Lower leg skin (tissue), 3 donors: Measurements from ENCODE around the gene ATP8A2.

Experiments used
- POLR2A ChIP-seq, 2 donors: fragments of 450-650 bp; IDR thresholded peaks; one replicate each; pipeline ENCODE4 v1.6.1; 2016 to 2017; ENCODE audit warnings: antibody characterized with exemption in 2 of 2, mild to moderate bottlenecking in 1 of 2, moderate library complexity in 1 of 2
- TF ChIP-seq, protein P1 (sequence below), 3 donors: fragments of 450-650 bp; IDR thresholded peaks; one replicate each; pipeline ENCODE4 v1.5.1; 2016; ENCODE audit warnings: antibody characterized with exemption in 3 of 3, mild to moderate bottlenecking in 3 of 3, moderate library complexity in 2 of 3

DNA sequence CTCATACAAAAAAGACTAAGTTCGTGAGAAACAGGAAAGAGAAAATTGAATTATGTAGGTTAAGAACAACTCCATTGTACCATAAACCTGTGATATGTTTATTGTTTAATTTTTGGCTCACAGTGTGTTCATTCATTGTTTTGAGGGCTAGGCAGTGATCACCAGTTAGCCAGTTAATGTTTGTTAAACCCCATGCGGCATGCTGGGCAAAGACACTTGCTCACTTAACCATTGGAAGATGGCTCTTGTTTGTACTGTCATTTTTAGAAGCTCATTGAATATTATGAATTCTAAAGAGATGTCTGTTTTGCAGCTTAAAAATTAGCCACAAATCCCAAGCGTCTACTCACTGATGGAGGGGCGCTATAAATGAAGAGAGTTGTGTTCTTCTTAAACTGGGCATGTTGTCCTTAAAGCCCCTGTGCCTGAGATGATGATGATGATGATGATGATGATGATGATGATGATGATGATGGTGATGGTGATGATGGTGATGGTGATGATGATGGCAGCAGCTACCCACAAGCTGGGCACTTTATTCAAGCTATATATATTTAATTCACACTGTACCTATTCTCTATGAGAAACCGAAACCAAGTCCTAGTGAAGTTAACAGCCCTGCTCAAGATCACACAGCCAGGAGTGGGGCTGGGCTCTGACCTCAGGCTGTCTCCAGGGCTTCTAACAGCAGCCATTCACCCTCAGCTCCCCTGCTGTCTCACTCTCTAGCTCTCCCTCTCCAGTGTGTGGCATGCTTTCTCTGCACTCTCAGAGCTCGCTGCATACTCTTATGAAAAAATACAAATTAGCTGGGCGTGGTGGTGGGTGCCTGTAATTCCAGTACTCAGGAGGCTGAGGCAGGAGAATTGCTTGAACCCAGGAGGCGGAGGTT is 510.9 kb downstream of the ATP8A2 start:
- no peak for TF ChIP-seq POLR2A (IDR thresholded peaks at IDR 0.05)
- TF ChIP-seq, protein P1, sequence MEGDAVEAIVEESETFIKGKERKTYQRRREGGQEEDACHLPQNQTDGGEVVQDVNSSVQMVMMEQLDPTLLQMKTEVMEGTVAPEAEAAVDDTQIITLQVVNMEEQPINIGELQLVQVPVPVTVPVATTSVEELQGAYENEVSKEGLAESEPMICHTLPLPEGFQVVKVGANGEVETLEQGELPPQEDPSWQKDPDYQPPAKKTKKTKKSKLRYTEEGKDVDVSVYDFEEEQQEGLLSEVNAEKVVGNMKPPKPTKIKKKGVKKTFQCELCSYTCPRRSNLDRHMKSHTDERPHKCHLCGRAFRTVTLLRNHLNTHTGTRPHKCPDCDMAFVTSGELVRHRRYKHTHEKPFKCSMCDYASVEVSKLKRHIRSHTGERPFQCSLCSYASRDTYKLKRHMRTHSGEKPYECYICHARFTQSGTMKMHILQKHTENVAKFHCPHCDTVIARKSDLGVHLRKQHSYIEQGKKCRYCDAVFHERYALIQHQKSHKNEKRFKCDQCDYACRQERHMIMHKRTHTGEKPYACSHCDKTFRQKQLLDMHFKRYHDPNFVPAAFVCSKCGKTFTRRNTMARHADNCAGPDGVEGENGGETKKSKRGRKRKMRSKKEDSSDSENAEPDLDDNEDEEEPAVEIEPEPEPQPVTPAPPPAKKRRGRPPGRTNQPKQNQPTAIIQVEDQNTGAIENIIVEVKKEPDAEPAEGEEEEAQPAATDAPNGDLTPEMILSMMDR (IDR thresholded peaks at IDR 0.05), result no peak
